Measurements from ENCODE around the gene PLD5. TPM values are rescaled to one million over a fixed set of nuclear protein-coding genes. Genes with fewer than 3 reads are reported as not detected.
"Not testable (repeated sequence)": the region's sequence is repeated elsewhere in the genome, so short reads cannot be mapped to it uniquely, and the experiment has no call there.

PLD5 gene
- total and polyA plus RNA-seq, 5 experiments from 2014 or later, result 0.22 TPM; not detected in 4

DNA sequence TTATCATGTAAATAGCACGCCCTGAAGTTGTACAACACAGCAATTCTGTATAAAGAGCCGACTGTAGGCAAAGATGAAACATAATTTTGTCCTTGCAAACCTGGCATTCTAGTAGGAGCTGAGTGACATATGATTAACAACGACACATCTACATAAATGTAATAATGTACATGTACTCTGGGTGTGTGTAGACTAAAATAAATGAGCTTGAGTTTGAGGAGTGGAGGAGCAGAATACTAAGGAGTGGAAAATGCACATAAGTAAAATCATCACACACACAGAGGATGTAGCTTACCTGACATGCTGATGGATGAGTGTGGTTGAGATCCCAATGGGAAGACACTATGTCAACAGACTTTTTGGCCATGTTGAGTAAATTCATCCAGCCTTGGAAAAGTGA, 236.4 kb downstream of the PLD5 start:
- H3K36me3 Mint-ChIP-seq, ATAC-seq, H3K9me3 Mint-ChIP-seq, H3K27ac Mint-ChIP-seq, H3K27me3 Mint-ChIP-seq, DNase-seq, POLR2A ChIA-PET, H3K4me1 Mint-ChIP-seq, H3K4me3 Mint-ChIP-seq: not testable (repeated sequence)

DNA sequence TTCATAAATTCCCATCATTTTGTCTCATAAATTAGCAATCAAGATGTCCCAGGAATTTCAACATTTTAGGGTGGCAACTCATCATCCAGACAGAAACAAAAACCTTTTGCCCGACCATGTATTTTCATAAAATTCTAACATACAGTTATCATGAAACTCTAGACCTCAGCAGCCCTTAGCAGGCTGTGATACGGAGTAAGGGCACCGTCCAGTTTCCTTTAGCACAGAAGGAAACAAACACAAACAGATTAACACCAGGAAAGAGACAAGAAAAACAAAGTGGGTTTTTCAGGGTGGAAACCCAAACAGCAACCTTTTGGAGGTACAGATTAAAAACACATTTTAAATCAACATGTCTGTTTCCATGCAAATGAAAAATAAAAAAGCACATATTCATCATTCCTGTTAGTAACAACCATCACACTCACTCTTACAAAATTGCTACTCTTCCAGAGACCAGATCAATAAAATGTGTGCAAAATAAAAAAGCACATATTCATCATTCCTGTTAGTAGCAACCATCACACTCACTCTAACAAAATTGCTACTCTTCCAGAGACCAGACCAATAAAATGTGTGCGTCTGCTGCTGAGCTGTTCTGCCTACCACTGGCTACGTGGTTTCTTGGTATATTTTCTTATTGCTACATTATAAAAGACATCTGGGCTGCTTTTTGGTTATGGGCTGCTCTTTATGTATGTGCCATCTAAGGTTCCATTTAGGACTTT, 241.6 kb downstream of the PLD5 start:
- H3K27me3 Mint-ChIP-seq, H3K27ac Mint-ChIP-seq, H3K4me1 Mint-ChIP-seq, DNase-seq, H3K4me3 Mint-ChIP-seq, POLR2A ChIA-PET, H3K9me3 Mint-ChIP-seq, ATAC-seq, H3K36me3 Mint-ChIP-seq: not testable (repeated sequence)

DNA sequence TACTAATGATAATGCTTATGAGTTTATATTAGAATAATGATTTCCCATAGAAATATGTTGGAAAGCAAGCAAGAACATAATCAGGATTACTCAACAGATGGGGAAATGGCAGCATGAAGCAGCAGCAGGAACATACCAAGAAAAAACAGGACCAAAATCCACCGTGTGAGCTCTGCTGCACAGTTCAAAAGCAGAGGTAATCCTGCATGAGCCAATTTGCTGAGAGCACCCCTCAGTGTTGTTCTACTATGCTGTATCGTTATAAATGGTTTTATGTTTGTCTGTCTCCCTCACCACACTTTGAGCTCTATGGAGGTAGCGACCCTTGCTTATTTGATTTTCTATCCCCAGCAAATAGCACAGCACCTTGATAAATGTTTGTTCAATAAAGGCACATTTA, 246.1 kb downstream of the PLD5 start:
- H3K4me1 Mint-ChIP-seq, H3K36me3 Mint-ChIP-seq, DNase-seq, ATAC-seq, POLR2A ChIA-PET, H3K4me3 Mint-ChIP-seq, H3K27ac Mint-ChIP-seq, H3K27me3 Mint-ChIP-seq, H3K9me3 Mint-ChIP-seq: not testable (repeated sequence)

DNA sequence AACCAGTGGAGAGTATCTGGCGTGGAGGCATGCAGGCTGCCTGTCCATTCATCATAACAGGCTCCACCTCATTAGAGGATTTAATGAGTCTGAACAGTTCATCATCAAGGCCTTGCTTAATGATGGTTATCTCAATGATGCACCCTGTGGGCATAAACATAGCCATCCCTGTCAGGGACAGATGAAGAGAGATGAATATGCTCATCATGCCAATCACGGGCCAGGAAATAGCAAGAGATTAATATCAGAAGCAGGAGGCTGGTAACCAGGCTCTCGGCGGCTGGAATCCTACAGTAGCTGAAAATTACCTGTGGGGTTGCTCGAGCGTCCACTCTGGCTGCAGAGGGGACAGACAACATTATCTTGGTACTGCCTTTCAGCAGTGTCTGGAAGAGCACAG, 247.7 kb downstream of the PLD5 start:
- ATAC-seq, H3K4me1 Mint-ChIP-seq, POLR2A ChIA-PET, H3K27me3 Mint-ChIP-seq, H3K4me3 Mint-ChIP-seq, DNase-seq, H3K36me3 Mint-ChIP-seq, H3K27ac Mint-ChIP-seq, H3K9me3 Mint-ChIP-seq: not testable (repeated sequence)

DNA sequence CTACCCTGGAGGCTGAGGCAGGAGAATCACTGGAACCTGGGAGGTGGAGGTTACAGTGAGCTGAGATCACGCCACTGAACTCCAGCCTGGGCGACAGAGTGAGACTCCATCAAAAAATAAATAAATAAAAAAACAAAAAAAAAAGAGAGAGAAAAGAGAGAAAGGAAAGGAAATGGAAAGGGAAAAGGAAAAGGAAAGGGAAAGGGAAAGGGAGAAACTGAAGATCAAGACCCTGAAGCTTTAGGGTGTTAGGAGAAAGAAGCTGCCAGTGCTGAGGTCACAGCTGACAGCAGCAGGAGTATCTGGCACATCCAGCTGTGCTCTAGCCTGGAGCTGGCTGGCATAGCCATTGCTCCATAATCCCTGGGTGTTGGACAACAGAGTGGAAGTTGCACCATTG, 257.5 kb downstream of the PLD5 start:
- H3K4me3 Mint-ChIP-seq, H3K27ac Mint-ChIP-seq, ATAC-seq, H3K36me3 Mint-ChIP-seq, H3K27me3 Mint-ChIP-seq, H3K9me3 Mint-ChIP-seq, DNase-seq, POLR2A ChIA-PET, H3K4me1 Mint-ChIP-seq: not testable (repeated sequence)

DNA sequence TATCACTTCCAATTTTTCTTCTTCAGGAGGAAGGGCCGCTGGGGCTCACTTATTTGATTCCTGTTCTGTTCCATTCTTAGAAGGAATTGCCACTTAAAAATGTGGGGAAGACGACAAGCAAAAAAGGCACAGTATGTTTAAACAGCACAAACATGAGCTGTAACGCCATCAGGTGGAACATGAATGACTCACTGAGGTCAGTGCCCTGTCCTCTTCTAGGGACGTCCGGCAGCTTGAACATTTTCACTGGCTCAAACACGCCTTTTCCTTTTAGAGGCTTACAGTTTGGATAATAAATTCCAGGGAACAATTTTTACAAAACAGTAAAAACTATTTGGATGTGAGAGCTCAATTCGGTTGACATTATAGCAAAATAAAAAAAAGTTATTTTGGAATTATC, 260.1 kb downstream of the PLD5 start:
- H3K36me3 Mint-ChIP-seq, ATAC-seq, H3K27ac Mint-ChIP-seq, POLR2A ChIA-PET, H3K4me1 Mint-ChIP-seq, H3K4me3 Mint-ChIP-seq, H3K27me3 Mint-ChIP-seq, DNase-seq: not testable (repeated sequence)
- peaks cover 0 to 14% (median 5%) of the 10 kb centered on the region in 9 donors for H3K9me3 Mint-ChIP-seq

DNA sequence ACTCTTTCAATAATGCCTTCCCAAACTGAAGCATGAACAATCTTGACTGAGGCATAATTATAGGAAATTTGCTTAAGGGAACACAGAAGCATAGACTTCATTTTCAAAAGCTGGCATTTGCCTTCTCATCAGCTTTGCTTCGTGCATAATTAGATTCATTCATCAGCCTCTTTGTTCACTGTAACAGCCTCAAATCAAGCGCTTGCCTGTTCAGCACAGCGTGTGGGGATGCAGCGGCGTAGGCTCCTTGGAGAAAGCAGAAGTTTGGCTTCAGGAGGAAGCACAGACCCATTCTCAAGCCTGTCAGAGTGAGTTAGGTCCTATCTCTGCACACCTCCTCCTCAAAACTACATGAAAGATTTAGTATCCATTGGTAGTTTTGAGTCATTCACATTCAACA, 279.2 kb downstream of the PLD5 start:
- Mint-ChIP-seq H3K4me1 (peaks cover 0 to 2% (median 0%) of the 10 kb centered on the region in 4 donors), H3K27me3 (peaks cover 0 to 4% (median 0%) of the 10 kb centered on the region in 5 donors), H3K36me3 (no peaks in the 10 kb centered on the region), H3K9me3 (peaks cover 0 to 3% (median 0%) of the 10 kb centered on the region in 9 donors), H3K27ac (no peak overlapping the region), H3K4me3 (no peak overlapping the region)
- no peak for ATAC-seq
- POLR2A ChIA-PET, result no interaction called here
- no peak for DNase-seq

DNA sequence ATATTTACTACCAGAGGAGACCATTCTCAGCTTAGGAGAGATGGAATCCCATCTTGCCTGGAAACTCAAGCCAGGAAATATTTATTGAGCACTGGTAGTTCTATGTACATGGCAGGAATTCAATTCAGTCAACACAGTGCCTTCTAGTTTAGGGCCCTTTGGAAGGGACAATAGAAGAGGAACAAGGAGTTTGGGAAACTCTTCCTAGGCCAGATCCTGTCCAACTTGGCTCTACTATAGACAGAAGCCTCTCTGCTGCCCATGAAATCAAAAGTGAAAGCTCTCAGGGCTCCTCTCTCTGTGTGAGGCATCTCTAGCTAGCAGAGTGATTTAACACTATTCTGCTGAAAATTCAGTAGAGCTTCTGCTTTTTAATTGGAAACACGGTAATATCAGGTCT, 281.0 kb downstream of the PLD5 start:
- POLR2A ChIA-PET, result no interaction called here
- Mint-ChIP-seq H3K9me3 (peaks cover 0 to 3% (median 0%) of the 10 kb centered on the region in 9 donors), H3K4me3 (no peak overlapping the region), H3K27ac (no peak overlapping the region), H3K4me1 (peaks cover 0 to 2% (median 0%) of the 10 kb centered on the region in 4 donors), H3K36me3 (no peaks in the 10 kb centered on the region), H3K27me3 (peaks cover 0 to 4% (median 0%) of the 10 kb centered on the region in 5 donors)
- no peak for DNase-seq
- no peak for ATAC-seq

DNA sequence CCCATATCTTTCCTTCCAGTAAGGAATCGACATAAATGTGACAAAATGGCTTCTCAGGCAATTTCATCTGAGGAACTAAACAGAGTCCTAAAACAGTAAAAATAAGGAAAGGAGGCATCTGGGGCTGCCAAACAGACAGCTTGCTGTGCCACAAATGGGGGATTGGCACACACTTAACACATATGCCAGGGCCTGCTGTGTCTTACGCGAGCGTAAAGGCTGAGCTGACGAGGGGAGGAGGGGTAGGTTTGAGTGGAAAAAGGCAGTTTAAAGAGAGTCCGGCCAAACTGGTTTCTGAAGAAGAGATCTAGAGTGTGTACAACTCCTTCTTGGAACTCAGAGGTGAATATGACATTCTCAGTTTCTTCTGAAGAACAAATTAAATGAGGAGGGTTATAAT, 281.5 kb downstream of the PLD5 start:
- no peak overlapping the region for H3K27ac Mint-ChIP-seq
- ATAC-seq (no peak), DNase-seq (no peak)
- peaks cover 0 to 2% (median 0%) of the 10 kb centered on the region in 4 donors for H3K4me1 Mint-ChIP-seq
- no peaks in the 10 kb centered on the region for H3K36me3 Mint-ChIP-seq
- H3K27me3 Mint-ChIP-seq, result peaks cover 0 to 4% (median 0%) of the 10 kb centered on the region in 5 donors
- no peak overlapping the region for H3K4me3 Mint-ChIP-seq
- peaks cover 0 to 5% (median 0%) of the 10 kb centered on the region in 9 donors for H3K9me3 Mint-ChIP-seq
- POLR2A ChIA-PET, result no interaction called here

DNA sequence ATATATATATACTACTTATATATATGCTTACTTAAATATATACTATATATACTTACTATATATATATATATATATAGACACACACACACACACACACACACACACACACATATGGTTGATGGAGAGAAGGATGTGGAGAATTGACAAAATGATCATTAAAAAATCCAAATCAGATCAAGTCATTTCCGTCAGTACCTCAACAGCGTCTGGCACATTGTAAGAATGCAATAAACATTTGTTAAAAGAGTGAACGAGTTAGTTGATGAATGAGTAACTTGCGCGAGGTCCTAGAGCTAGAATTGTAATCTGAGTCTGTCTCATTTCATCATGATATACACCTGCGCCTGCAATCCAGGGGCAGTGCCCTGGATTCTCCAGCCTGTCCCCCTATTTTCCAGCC, 282.6 kb downstream of the PLD5 start:
- ATAC-seq (no peak), DNase-seq (no peak)
- peaks cover 0 to 3% (median 0%) of the 10 kb centered on the region in 9 donors for H3K9me3 Mint-ChIP-seq
- H3K36me3 Mint-ChIP-seq, result no peaks in the 10 kb centered on the region
- H3K27ac Mint-ChIP-seq, result peak overlapping the region in 1 of 10 donors; percentile 73
- no peak overlapping the region for H3K4me3 Mint-ChIP-seq
- POLR2A ChIA-PET, result no interaction called here
- H3K4me1 Mint-ChIP-seq, result peaks cover 0 to 2% (median 0%) of the 10 kb centered on the region in 4 donors
- peaks cover 0 to 4% (median 0%) of the 10 kb centered on the region in 5 donors for H3K27me3 Mint-ChIP-seq

DNA sequence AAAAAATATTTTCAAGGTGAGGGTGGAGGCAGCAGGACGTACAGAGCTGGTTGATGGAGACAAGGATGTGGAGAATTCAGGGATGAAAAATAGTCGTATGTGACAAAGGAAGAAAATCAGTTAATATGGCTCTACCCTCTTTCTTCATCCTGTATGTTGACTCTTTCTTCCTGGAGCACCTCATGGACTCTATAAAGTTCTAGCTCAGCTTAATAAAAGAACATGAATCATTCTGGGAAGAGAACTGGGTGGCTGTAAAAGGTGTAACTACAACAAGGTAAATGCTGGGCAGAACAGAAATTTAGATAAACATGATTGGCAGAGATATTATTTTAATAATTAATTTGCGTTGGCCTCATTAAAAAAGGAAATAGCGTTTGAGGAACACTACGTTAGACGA, 283.8 kb downstream of the PLD5 start:
- POLR2A ChIA-PET, result no interaction called here
- H3K4me3 Mint-ChIP-seq, result no peak overlapping the region
- no peak for ATAC-seq
- peaks cover 0 to 1% (median 0%) of the 10 kb centered on the region in 9 donors for H3K9me3 Mint-ChIP-seq
- peaks cover 0 to 2% (median 0%) of the 10 kb centered on the region in 4 donors for H3K4me1 Mint-ChIP-seq
- H3K36me3 Mint-ChIP-seq, result no peaks in the 10 kb centered on the region
- H3K27ac Mint-ChIP-seq, result no peak overlapping the region
- DNase-seq, result no peak
- no peaks in the 10 kb centered on the region for H3K27me3 Mint-ChIP-seq

DNA sequence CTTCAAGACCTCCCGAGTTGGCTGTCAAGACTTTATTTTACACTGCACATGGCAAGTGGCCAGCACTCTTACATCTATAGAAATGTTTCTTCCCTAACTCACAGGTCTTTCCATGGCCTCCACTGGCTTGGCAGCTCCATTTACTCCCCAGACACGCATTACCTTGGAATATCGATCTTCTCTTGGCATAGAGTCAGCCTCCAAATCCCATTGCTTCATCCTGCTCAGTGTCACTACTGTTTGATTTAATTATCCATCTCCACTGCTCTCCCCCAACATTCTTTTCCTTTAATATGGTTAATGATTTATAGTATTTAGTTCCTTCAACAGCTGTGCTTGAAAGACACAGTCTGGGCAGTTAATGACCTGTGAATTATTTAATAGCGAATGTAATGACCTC, 284.4 kb downstream of the PLD5 start:
- peaks cover 0 to 2% (median 0%) of the 10 kb centered on the region in 4 donors for H3K4me1 Mint-ChIP-seq
- H3K9me3 Mint-ChIP-seq, result peaks cover 0 to 1% (median 0%) of the 10 kb centered on the region in 9 donors
- DNase-seq, result no peak
- H3K27ac Mint-ChIP-seq, result no peak overlapping the region
- H3K27me3 Mint-ChIP-seq, result peaks cover 0 to 2% (median 0%) of the 10 kb centered on the region in 5 donors
- ATAC-seq, result no peak
- POLR2A ChIA-PET, result no interaction called here
- no peaks in the 10 kb centered on the region for H3K36me3 Mint-ChIP-seq
- no peak overlapping the region for H3K4me3 Mint-ChIP-seq

DNA sequence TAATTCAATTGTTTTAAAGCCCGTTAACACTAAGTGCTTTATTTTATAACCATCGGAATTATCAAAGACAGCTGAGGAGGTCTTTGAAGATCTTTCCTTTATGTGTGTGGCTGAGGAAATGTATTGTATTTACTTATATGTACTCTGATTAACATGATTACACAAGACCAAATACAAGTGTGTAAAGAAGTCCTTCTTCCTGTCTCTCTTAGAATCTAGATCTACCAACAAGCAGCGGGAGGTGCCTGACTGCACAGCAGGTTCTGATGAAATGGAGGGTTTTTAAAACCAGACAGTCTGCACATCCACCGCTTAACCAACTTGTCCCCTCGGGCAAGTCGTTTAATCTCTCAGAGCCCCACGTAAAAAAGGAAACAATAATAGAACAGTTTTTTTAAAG, 285.1 kb downstream of the PLD5 start:
- H3K4me3 Mint-ChIP-seq, result no peak overlapping the region
- peaks cover 0 to 7% (median under 1%) of the 10 kb centered on the region in 5 donors for H3K27me3 Mint-ChIP-seq
- peaks cover 0 to 1% (median 0%) of the 10 kb centered on the region in 9 donors for H3K9me3 Mint-ChIP-seq
- DNase-seq (no peak), ATAC-seq (no peak)
- H3K27ac Mint-ChIP-seq, result no peak overlapping the region
- POLR2A ChIA-PET, result no interaction called here
- peaks cover 0 to 2% (median 0%) of the 10 kb centered on the region in 4 donors for H3K4me1 Mint-ChIP-seq
- H3K36me3 Mint-ChIP-seq, result no peaks in the 10 kb centered on the region

DNA sequence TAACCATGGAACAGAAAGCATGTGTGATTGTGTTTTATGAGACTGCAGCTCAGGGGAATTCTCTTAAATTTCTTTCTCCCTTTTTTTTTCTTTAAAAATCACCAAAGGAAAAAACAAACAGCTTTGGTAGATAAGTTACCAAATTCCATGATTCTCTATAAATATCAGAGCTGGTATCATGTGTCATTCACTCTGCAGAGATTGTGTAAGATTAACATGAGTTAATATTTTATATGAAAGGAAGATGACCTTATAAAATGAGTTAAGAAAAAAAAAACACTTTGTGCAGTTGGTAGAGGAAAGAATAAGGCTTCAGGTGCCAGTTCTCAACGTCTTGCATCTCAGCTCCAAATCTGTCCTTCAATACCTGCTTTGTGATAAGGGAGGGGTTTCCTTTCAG, 287.4 kb downstream of the PLD5 start:
- H3K27ac Mint-ChIP-seq, result no peak overlapping the region
- peaks cover 0 to 14% (median 4%) of the 10 kb centered on the region in 5 donors for H3K27me3 Mint-ChIP-seq
- H3K4me3 Mint-ChIP-seq, result no peak overlapping the region
- POLR2A ChIA-PET, result no interaction called here
- no peaks in the 10 kb centered on the region for H3K4me1 Mint-ChIP-seq
- peaks cover 0 to 1% (median 0%) of the 10 kb centered on the region in 9 donors for H3K9me3 Mint-ChIP-seq
- no peak for ATAC-seq
- DNase-seq, result no peak
- H3K36me3 Mint-ChIP-seq, result no peaks in the 10 kb centered on the region
